ENCODE data around the gene SLC30A5.
"Not testable (repeated sequence)": the region's sequence is repeated elsewhere in the genome, so short reads cannot be mapped to it uniquely, and the experiment has no call there.

The SLC30A5 gene

GRCh38 chr5:69137807-69138206, 44.0 kb downstream of the SLC30A5 start:
- Histone ChIP-seq H3K27ac (ENCODE audit: low read length) (no peak overlapping the region), H3K4me3 (ENCODE audit: low read length) (no peak overlapping the region), H3K27me3 (ENCODE audit: control insufficient read depth, insufficient read depth, low read length) (no peaks in the 10 kb centered on the region), H3K9me3 (ENCODE audit: control insufficient read depth, insufficient read depth, low read length) (no peaks in the 10 kb centered on the region), H3K36me3 (ENCODE audit: control insufficient read depth, insufficient read depth, low read length) (no peaks in the 10 kb centered on the region), H3K4me1 (ENCODE audit: control insufficient read depth, insufficient read depth, low read length) (peaks cover 3% of the 10 kb centered on the region; the same call in 1 of the 2 replicates)
- DNase-seq (ENCODE audit: low read depth, low spot score), result no peak
- no CpG with 5 or more reads among the region's 5 CpGs for WGBS (ENCODE audit: insufficient coverage, insufficient read length)

GRCh38 chr5:69138766-69139165, 45.0 kb downstream of the SLC30A5 start:
- peaks cover 3% of the 10 kb centered on the region; the same call in 1 of the 2 replicates for H3K4me1 ChIP-seq (ENCODE audit: control insufficient read depth, insufficient read depth, low read length)
- no CpG with 5 or more reads among the region's 1 CpG for whole genome bisulfite sequencing (ENCODE audit: insufficient coverage, insufficient read length)
- no peak overlapping the region for H3K4me3 ChIP-seq (ENCODE audit: low read length)
- no peaks in the 10 kb centered on the region for H3K27me3 ChIP-seq (ENCODE audit: control insufficient read depth, insufficient read depth, low read length)
- no peaks in the 10 kb centered on the region for H3K9me3 ChIP-seq (ENCODE audit: control insufficient read depth, insufficient read depth, low read length)
- no peak overlapping the region for H3K27ac ChIP-seq (ENCODE audit: low read length)
- H3K36me3 ChIP-seq (ENCODE audit: control insufficient read depth, insufficient read depth, low read length), result no peaks in the 10 kb centered on the region
- no peak for DNase-seq (ENCODE audit: low read depth, low spot score)

- not testable (repeated sequence) for H3K4me1 ChIP-seq (ENCODE audit: control insufficient read depth, insufficient read depth, low read length); H3K27ac ChIP-seq (ENCODE audit: low read length); DNase-seq (ENCODE audit: low read depth, low spot score); H3K4me3 ChIP-seq (ENCODE audit: low read length); H3K9me3 ChIP-seq (ENCODE audit: control insufficient read depth, insufficient read depth, low read length); H3K36me3 ChIP-seq (ENCODE audit: control insufficient read depth, insufficient read depth, low read length); H3K27me3 ChIP-seq (ENCODE audit: control insufficient read depth, insufficient read depth, low read length)
- no CpG with 5 or more reads among the region's 4 CpGs for WGBS (ENCODE audit: insufficient coverage, insufficient read length)
These were observed 46.4 kb downstream of the SLC30A5 start for GRCh38 chr5:69140239-69140638.

GRCh38 chr5:69140827-69141226, 47.0 kb downstream of the SLC30A5 start:
- WGBS (ENCODE audit: insufficient coverage, insufficient read length), result no CpG with 5 or more reads among the region's 1 CpG
- Histone ChIP-seq H3K27ac (ENCODE audit: low read length) (no peak overlapping the region), H3K36me3 (ENCODE audit: control insufficient read depth, insufficient read depth, low read length) (no peaks in the 10 kb centered on the region), H3K9me3 (ENCODE audit: control insufficient read depth, insufficient read depth, low read length) (no peaks in the 10 kb centered on the region), H3K27me3 (ENCODE audit: control insufficient read depth, insufficient read depth, low read length) (no peaks in the 10 kb centered on the region), H3K4me3 (ENCODE audit: low read length) (no peak overlapping the region), H3K4me1 (ENCODE audit: control insufficient read depth, insufficient read depth, low read length) (peaks cover 1% of the 10 kb centered on the region; the same call in 1 of the 2 replicates)
- no peak for DNase-seq (ENCODE audit: low read depth, low spot score)

- H3K27me3 ChIP-seq (ENCODE audit: control insufficient read depth, insufficient read depth, low read length); H3K36me3 ChIP-seq (ENCODE audit: control insufficient read depth, insufficient read depth, low read length); H3K4me1 ChIP-seq (ENCODE audit: control insufficient read depth, insufficient read depth, low read length); DNase-seq (ENCODE audit: low read depth, low spot score); H3K9me3 ChIP-seq (ENCODE audit: control insufficient read depth, insufficient read depth, low read length); H3K4me3 ChIP-seq (ENCODE audit: low read length); H3K27ac ChIP-seq (ENCODE audit: low read length): not testable (repeated sequence)
- no CpG with 5 or more reads among the region's 7 CpGs for WGBS (ENCODE audit: insufficient coverage, insufficient read length)
These were observed 54.8 kb downstream of the SLC30A5 start for GRCh38 chr5:69148576-69148975.

- no peak overlapping the region for H3K4me3 ChIP-seq (ENCODE audit: low read length)
- DNase-seq (ENCODE audit: low read depth, low spot score), result no peak
- H3K27me3 ChIP-seq (ENCODE audit: control insufficient read depth, insufficient read depth, low read length), result no peaks in the 10 kb centered on the region
- WGBS (ENCODE audit: insufficient coverage, insufficient read length), result no CpG with 5 or more reads among the region's 2 CpGs
- H3K27ac ChIP-seq (ENCODE audit: low read length), result no peak overlapping the region
- H3K4me1 ChIP-seq (ENCODE audit: control insufficient read depth, insufficient read depth, low read length), result no peaks in the 10 kb centered on the region
- H3K9me3 ChIP-seq (ENCODE audit: control insufficient read depth, insufficient read depth, low read length), result no peaks in the 10 kb centered on the region
- H3K36me3 ChIP-seq (ENCODE audit: control insufficient read depth, insufficient read depth, low read length), result no peaks in the 10 kb centered on the region
These were observed 55.3 kb downstream of the SLC30A5 start for GRCh38 chr5:69148981-69149675.

GRCh38 chr5:69149676-69150010, 55.8 kb downstream of the SLC30A5 start:
- Histone ChIP-seq H3K27ac (ENCODE audit: low read length) (no peak overlapping the region), H3K36me3 (ENCODE audit: control insufficient read depth, insufficient read depth, low read length) (no peaks in the 10 kb centered on the region)
- no CpG with 5 or more reads among the region's 5 CpGs for WGBS (ENCODE audit: insufficient coverage, insufficient read length)

GRCh38 chr5:69152731-69153130, 58.9 kb downstream of the SLC30A5 start:
- no peaks in the 10 kb centered on the region for H3K36me3 ChIP-seq (ENCODE audit: control insufficient read depth, insufficient read depth, low read length)
- WGBS (ENCODE audit: insufficient coverage, insufficient read length), result no CpG with 5 or more reads among the region's 3 CpGs
- H3K4me3 ChIP-seq (ENCODE audit: low read length), result no peak overlapping the region
- H3K4me1 ChIP-seq (ENCODE audit: control insufficient read depth, insufficient read depth, low read length), result no peaks in the 10 kb centered on the region
- no peaks in the 10 kb centered on the region for H3K9me3 ChIP-seq (ENCODE audit: control insufficient read depth, insufficient read depth, low read length)
- no peaks in the 10 kb centered on the region for H3K27me3 ChIP-seq (ENCODE audit: control insufficient read depth, insufficient read depth, low read length)
- DNase-seq (ENCODE audit: low read depth, low spot score), result no peak
- no peak overlapping the region for H3K27ac ChIP-seq (ENCODE audit: low read length)

More at GRCh38 chr5:69149676-69150010, 55.8 kb downstream of the SLC30A5 start:
- no peaks in the 10 kb centered on the region for H3K4me1 ChIP-seq (ENCODE audit: control insufficient read depth, insufficient read depth, low read length)
- no peak for DNase-seq (ENCODE audit: low read depth, low spot score)
- H3K27me3 ChIP-seq (ENCODE audit: control insufficient read depth, insufficient read depth, low read length), result no peaks in the 10 kb centered on the region
- no peak overlapping the region for H3K4me3 ChIP-seq (ENCODE audit: low read length)
- no peaks in the 10 kb centered on the region for H3K9me3 ChIP-seq (ENCODE audit: control insufficient read depth, insufficient read depth, low read length)

GRCh38 chr5:69156456-69156855, 62.6 kb downstream of the SLC30A5 start:
- no peaks in the 10 kb centered on the region for H3K4me1 ChIP-seq (ENCODE audit: control insufficient read depth, insufficient read depth, low read length)
- DNase-seq (ENCODE audit: low read depth, low spot score), result no peak
- H3K27me3 ChIP-seq (ENCODE audit: control insufficient read depth, insufficient read depth, low read length), result no peaks in the 10 kb centered on the region
- no peak overlapping the region for H3K27ac ChIP-seq (ENCODE audit: low read length)
- H3K9me3 ChIP-seq (ENCODE audit: control insufficient read depth, insufficient read depth, low read length), result no peaks in the 10 kb centered on the region
- H3K4me3 ChIP-seq (ENCODE audit: low read length), result no peak overlapping the region
- no CpG with 5 or more reads among the region's 11 CpGs for WGBS (ENCODE audit: insufficient coverage, insufficient read length)
- H3K36me3 ChIP-seq (ENCODE audit: control insufficient read depth, insufficient read depth, low read length), result no peaks in the 10 kb centered on the region

- Histone ChIP-seq H3K9me3 (ENCODE audit: control insufficient read depth, insufficient read depth, low read length) (no peaks in the 10 kb centered on the region), H3K4me3 (ENCODE audit: low read length) (no peak overlapping the region), H3K4me1 (ENCODE audit: control insufficient read depth, insufficient read depth, low read length) (no peaks in the 10 kb centered on the region), H3K27me3 (ENCODE audit: control insufficient read depth, insufficient read depth, low read length) (no peaks in the 10 kb centered on the region), H3K36me3 (ENCODE audit: control insufficient read depth, insufficient read depth, low read length) (no peaks in the 10 kb centered on the region), H3K27ac (ENCODE audit: low read length) (no peak overlapping the region)
- DNase-seq (ENCODE audit: low read depth, low spot score), result no peak
- WGBS (ENCODE audit: insufficient coverage, insufficient read length), result no CpG with 5 or more reads among the region's 3 CpGs
These were observed 64.2 kb downstream of the SLC30A5 start for GRCh38 chr5:69158039-69158438.

- WGBS (ENCODE audit: insufficient coverage, insufficient read length), result no CpG with 5 or more reads among the region's 16 CpGs
These were observed 66.8 kb downstream of the SLC30A5 start for GRCh38 chr5:69160651-69161050.

More at GRCh38 chr5:69160651-69161050, 66.8 kb downstream of the SLC30A5 start:
- Histone ChIP-seq H3K4me1 (ENCODE audit: control insufficient read depth, insufficient read depth, low read length) (no peaks in the 10 kb centered on the region), H3K36me3 (ENCODE audit: control insufficient read depth, insufficient read depth, low read length) (no peaks in the 10 kb centered on the region), H3K27ac (ENCODE audit: low read length) (no peak overlapping the region), H3K27me3 (ENCODE audit: control insufficient read depth, insufficient read depth, low read length) (no peaks in the 10 kb centered on the region), H3K9me3 (ENCODE audit: control insufficient read depth, insufficient read depth, low read length) (no peaks in the 10 kb centered on the region), H3K4me3 (ENCODE audit: low read length) (no peak overlapping the region)
- DNase-seq (ENCODE audit: low read depth, low spot score), result no peak

Measured in iPS DF 6.9 (cell line).